Frontal cortex (tissue), 4 donors: Measurements from ENCODE around the gene NRG3. TPM values are rescaled to one million over a fixed set of nuclear protein-coding genes. Genes with fewer than 3 reads are reported as not detected.

Experiments used
- DNase-seq, 2 donors: peaks; one replicate each; pipeline ENCODE4 v3.0.0; 2012; ENCODE audit warnings: low spot score in 2 of 2
- FAIRE-seq: peaks from 2 replicates; lab custom pipeline; 2012; peaks lifted over from hg19 to GRCh38; lab: Jason Lieb, UNC
- total RNA-seq: library from RNA; depleted of rRNA; stranded (reverse); fragments of >200 nt; gene quantifications from one replicate; pipeline ENCODE4 v1.2.3, GENCODE V29; 2014
- donor health status: control.
- donor health status: control.
- donor health status: control.

Gene NRG3
- total RNA-seq, 1 donor from 2014 or later, result 12.2 TPM

DNA sequence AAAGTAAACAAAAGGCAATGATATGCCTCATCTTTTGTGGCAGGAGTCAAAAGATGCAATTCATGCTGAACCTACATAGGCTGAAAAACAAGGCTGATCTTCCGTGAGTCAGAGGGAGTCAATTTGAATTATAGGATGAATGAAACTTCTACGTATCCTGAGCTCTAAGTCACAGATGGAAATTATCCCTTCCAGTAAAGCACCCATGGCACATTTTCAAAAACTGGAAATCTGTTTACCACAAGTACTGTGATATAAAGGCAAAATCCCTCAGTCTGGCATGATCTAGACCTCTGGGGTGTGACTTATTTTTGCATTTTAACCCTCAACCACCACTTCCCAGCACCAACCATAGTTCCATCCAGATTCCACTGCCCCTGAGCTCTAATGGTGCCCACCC lies 69.6 kb downstream of the NRG3 start:
- FAIRE-seq (no peak), DNase-seq (no peak)

DNA sequence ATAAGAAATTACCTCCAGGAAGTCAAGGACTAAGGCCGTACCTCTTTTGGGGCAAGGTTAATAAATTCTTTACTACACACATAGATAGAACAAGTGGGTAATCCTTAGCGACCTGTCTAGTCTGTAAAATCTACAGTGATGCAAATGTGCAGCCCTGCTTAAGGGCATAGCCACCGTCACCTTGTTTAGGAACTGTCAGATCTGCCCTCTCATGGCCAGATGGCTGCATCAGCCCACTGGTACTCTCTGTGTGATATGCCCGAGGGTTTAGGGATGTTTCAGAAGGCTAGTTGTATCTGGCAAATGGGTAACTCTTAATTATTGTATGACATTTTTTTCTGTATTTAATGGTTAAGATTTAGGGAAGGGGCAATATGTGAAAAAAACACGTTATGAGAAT lies 74.3 kb downstream of the NRG3 start:
- no peak for FAIRE-seq

DNA sequence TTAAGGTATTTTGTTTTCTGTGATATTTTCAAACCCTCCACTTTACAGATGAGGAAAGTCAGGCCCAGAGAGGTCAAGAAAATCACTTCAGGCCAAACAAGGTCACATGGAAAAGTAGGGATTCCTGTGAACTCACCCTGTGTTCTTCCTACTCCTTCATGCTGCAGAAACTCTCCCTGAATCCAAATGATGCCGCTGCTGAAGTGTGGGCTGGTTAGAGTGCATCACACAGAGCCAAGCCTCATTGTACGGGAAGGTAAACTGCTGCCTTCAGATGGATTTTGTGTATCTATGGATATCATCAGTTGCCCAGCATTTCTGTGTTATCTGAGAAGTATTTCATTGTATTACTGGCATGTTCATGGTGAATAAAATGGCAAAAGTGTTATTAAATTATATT lies 75.4 kb downstream of the NRG3 start:
- FAIRE-seq (no peak), DNase-seq (no peak)

More for the DNA sequence above, 74.3 kb downstream of the NRG3 start:
- DNase-seq, result no peak

DNA sequence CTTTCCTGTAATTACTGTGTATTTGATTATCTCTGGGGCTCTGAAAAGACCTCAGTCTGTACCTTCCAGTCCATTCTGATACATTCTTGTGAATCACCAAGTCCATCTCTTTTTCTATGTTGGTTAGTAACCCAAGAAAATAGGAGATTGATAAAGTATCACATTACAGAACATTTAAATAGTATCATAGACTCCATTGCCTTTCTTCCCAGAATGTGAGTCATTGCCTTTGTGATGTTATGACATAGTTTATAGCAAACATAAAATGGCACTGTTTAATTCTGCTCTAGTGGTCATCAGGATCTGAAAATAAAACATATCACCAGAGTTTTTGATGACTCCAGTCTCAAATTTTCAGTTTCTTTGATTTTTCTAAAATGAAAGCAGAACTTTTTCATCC lies 78.4 kb downstream of the NRG3 start:
- no peak for DNase-seq

DNA sequence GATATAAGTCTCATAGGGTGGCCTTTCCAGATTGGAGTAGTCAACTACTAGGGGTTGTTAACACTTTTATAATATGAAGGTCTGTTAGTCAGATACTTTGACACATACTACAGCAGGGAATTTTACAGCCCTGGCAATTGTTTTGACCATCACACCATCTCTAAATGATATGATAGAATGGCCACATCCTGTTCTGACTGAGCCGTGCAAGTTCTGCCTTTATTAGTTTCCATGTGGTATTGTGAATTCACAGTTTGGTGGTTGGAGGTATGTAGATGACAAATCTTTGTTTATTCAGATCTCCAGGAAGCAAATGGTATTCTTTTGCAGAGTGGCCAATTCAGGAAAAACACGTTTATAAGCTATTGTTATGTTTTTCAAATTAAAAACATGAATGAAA lies 83.0 kb downstream of the NRG3 start:
- FAIRE-seq (no peak), DNase-seq (no peak)

More for the DNA sequence above, 78.4 kb downstream of the NRG3 start:
- FAIRE-seq, result no peak

DNA sequence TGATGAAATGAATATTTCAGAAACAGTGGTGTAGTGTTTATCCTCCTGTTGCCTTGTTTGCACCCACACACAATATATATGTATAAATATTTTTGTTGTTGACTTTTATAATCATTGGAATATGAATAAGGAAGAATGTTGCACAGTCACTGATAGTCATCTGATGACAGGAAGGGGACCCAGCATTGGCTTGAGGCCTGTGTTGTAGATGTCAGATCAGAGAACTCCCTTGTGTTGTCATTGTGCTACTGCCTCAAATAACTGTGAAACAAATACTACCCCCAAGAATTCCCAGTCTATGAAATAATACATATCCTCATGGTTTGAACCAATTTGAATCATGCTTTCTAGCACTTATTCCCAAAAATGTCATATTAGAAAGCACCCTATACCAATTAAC lies 84.0 kb downstream of the NRG3 start:
- DNase-seq (no peak), FAIRE-seq (no peak)

DNA sequence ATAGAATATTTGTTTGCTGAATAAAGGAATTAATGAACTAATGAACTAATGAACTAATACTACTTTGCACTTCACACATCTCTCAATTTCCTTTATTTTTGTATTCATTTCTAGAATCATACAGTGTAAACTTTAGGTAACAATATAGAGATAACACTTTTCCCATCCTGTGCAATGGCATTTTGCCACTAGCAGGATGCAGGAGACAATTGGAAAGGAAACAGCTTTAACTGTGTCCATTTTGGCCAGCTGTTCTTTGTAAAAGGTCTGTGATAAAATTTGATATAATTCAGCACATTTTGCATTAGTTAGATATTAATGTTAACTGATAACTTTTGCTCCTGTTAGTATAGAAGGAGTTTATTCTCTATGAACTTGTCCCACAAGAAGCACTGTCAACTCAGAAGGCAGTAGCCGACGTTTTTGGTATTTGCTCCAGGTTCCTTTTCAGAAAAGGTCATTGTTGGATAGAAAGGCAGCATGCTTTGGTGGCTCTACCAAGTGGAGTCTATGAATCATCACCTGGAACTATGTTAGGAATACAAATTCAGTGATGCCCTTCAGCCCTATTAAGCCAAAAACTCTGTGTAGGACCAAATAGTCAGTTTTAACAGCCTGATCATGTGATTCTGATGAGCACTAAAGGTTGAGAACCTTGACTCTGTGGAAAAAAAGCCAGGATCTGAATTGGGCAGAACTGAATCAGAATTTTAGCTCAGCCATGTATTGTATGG lies 86.6 kb downstream of the NRG3 start:
- DNase-seq, result no peak
- no peak for FAIRE-seq

DNA sequence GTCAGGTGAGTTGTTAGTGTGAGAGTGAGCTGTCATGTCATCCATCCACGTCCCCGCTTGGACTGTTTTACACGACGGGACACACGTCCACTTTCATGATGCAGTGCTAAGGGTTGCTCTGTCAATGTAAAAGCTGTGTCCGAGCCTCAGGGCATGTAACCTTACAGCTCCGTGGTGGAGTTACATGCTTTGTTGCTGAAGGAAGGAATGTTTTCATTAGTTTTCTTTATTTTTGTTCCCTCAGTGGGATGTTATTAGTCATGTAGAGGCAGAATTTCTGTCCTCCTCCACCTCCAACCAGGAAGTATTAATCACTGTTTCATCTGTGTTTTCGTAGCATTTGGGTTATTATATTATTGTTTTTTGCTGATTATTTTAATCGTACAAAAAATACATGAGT lies 88.6 kb downstream of the NRG3 start:
- no peak for FAIRE-seq
- no peak for DNase-seq

DNA sequence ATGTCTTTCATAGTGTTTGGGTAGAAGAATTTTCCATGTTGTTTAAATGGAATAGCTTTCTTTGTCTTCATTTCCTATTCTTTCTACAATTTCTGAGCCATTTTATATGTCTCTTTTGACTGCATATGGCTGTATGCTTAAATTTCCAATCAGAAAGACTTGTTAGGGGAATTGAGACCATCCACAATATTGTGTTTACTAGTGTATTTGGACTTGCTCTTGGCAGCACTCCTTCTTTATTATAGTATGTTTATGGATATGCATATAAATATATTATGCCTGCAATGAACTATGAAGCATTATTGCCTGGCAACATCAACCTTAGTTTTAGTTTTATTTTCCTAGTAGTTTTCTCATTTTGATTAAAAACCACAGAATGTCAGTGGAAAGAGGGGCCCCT lies 92.7 kb downstream of the NRG3 start:
- DNase-seq, result no peak
- no peak for FAIRE-seq

DNA sequence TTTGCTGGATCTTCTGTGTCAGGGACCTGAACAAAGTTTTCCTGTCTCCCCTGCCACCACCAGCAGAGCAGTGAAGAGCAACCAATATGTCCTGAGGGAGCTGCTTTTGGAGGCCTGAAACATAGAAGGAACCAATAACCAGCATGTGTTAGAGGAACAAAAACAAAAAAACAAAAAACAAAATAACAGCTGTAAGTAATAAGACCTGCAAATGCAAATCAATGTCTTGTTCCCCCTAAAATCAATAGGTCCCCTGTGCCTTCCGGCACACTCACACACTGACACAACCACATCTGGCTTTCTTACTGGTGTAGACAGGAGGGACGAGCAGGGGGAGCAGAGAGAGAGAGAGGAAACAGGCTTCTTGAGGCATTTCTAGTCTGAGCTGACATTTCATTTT lies 94.1 kb downstream of the NRG3 start:
- FAIRE-seq (no peak), DNase-seq (no peak)

DNA sequence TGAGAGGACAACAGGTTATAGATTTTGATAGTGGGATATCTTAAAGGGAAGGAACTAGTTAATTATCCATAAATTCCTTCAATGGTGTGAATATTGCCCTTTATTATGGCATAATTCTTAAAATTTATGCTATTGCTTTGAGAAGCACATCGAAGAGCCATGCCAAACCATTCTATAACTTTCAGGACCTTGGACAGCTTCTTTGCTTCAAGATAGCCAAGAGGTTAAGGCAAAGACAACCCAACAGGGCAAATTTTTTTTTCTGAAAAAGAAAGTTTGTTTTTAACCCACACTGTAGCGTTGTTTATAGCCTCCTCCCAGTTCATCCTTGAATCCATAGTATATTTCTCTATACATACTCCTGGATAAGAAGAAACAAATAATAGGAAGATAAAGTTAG lies 103.2 kb downstream of the NRG3 start:
- no peak for FAIRE-seq
- no peak for DNase-seq

DNA sequence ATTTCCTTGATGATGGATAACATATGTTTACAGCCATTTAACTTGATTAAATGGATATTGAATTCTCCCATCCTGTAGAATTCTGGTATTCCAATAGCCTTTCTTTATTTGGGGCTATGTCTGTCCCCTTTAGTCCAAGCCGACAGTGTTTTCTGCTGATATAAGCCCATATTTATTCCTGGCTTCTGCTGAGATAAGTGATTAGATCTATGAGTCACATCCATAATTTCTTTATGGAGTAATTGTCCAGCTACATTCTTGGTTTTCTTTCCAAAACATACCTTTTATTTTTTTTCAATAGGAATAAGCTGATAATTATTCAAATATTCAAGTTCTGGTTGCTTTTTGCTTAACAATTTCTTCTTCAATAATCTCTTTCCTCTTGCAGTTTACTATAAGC lies 106.7 kb downstream of the NRG3 start:
- DNase-seq, result no peak
- FAIRE-seq, result no peak

DNA sequence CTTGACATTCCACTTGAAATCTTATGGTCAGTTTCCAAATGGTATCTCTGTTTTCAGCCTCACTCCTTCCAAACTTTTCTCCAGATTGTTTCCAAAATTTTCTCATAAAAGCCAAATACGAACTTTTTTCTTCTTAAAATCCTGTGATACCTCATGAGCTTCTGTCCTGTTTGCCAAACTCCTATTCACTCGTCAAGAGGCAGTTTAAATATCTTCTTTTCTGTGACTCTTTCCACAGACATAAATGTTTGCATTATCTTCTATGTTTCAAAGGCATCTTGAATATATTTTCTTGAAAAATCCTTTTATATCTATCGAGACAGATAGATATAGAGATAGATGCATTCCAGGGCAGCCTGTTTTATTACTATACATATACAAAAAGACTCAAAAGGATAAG lies 109.4 kb downstream of the NRG3 start:
- FAIRE-seq (no peak), DNase-seq (no peak)

DNA sequence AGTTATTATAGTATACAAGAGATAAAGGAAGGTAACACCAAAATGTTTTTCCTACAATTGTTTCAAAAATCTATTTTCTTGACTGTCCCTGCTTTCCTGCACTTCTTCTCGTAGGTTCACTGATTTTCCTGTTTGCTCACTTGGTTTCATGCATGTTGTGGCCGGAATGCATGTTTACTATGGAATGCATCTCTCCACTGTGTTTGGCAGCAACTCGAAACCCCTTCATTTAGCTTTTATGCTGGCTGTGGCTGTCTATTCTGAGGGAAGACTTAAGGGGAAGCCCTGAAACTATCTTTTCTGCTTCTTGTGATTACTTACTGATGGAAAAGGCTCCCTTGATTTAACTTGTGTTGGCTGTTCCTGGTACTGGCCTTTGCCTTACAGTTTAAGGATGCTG lies 120.3 kb downstream of the NRG3 start:
- no peak for DNase-seq
- no peak for FAIRE-seq

DNA sequence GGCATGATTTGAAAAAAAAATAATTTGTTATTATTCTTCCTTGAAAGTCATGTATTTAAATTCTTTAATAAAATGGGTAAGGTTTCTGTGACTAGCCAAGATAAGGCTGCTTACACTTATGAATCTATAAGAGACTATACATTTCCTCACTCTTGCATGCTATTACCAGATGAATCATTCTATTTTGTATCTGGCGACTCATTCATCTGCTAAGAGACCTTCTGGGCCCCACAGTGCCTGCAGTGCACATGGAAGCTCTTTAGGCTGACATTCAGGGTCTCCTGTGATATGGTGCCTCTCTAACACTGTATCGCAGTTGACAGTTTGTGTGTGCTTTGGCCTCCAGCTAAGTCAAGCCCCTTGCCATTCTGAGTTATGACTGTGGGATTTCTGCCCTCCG lies 121.9 kb downstream of the NRG3 start:
- no peak for DNase-seq
- FAIRE-seq, result no peak

DNA sequence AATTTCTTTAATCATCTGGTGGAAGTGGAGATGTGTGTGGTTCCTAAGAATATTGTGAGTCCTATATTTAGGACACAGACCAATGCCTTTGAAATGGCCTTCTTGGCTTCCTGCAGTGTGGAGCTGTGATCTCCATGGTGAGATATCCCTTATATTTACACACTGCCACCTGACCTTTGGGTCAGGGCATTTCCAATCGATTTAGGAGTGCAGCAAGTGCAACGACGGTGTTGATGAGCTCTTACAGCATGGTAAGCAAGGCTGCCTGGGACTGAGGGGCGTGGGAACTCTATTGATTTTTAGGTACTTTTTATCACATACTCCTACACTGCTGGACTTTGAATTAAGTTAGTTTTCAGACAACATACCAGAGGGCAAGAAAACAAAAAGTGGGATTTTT lies 146.0 kb downstream of the NRG3 start:
- FAIRE-seq (no peak), DNase-seq (no peak)

DNA sequence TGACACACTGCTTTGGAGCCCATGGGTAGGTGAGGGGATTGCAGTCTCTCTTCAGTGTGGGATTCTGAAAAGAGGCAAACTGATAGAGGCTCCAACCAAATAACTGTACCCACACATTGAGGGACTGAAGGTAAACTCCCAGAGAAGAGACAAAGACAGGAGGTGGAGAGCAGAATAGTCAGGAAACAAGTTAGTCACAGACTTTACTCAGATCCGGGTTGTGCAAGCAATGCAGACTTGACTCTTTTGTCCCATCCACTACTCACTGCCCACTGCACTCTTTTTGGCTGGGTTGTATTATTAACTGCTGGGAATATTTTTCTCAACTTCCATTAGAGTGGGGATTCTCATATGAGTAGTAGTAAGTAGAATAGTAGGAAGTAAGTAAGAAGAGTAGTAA lies 152.7 kb downstream of the NRG3 start:
- DNase-seq (no peak), FAIRE-seq (no peak)

DNA sequence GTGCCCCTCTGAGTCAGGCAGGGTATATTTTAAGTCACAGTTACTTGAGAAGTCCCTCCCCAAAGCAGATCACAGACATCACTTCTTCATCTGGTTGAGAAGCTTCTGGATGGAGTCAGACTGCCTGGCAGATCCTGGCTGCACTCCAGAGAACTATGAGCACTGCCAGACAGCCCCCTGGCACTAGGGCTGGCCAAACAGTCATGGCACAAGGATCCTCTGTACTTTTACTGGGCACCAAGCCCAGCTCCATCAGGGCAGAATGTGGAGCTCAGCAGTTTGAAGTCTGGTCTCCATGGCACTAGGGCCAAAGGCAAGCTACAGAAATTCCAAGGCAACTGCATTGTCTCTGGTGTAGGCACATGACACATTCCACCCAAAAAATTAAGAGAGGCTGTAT lies 162.1 kb downstream of the NRG3 start:
- FAIRE-seq, result no peak
- DNase-seq, result peak in 1 of 2 donors; percentile 10

DNA sequence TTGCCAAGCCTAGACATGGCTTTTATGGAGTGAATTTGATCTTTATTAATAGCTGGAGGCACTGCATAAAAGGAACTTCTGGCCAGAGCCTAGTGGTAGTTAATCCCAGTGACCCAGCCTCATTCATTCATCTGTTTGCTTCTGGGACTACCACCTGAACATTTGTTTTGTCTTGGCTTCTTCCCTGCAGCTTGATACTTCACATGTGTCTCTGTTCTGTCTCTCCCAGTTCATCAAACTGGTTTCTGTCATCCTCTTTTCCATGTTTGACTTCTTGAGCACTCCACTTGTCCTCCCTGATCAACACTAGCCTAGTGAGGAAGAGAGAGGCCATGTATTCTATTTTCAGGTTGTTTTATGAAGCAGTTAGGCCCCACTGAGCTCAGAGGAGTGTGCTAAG lies 163.6 kb downstream of the NRG3 start:
- FAIRE-seq (no peak), DNase-seq (no peak)

DNA sequence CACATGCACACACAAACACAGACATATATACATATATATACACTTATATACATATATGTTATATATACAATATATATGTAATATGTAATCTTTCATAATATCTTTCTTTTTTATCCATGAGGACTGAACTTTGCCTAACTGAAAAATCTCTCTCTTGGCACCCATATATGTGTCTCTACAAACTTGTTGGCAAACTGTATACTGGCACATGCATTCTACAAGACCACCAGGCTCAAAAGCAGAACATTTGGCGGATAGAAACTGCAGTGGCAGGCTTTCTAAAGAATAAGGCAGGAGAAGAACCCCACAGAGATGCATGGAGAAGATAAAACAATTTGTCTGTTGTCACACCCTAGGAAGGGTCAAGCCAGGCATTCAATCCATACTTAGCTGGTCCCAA lies 165.3 kb downstream of the NRG3 start:
- DNase-seq, result no peak
- FAIRE-seq, result no peak

DNA sequence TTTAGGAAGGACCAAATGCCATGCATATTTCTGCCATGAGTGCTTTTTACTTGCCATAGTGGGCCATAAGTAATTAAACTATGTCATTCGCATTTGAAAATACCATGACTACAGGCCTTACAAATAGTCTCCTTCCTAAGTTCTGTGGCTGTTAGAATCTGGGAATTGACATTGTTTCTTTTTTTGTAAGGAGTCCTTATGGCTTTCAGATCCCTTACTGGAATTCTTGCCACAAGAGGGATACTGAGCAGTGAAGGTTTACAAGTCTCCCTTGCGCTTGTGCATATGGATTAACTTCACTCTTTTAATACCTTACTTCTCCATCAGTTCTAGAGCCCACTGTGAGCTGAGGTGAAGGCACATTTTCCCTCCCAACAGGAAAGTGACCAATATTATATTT lies 166.0 kb downstream of the NRG3 start:
- FAIRE-seq (no peak), DNase-seq (no peak)

DNA sequence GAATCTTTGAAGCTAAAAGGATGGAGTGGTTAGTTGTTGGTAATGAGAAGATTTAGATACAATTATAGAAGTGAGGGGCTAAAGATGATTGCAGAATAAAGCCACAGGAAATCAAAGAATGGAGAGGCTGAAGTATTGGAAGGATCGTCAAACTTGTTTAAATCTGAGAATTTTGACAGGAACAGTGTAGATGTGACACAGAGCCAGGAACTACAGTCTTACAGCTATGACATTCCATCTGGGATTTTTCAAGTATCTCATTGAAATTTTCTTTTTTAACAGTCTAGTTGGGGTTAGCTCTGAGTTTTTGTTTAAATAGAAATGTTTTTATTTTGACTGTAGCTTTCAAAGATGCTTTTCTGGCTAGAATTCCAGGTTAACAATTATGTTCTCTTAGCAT lies 181.4 kb downstream of the NRG3 start:
- FAIRE-seq (no peak), DNase-seq (no peak)
